ENCODE measurements around the gene TRIM15.

The TRIM15 gene

GRCh38 chr6:30212865-30213666, 49.7 kb downstream of the TRIM15 start, which contains the start of gene TRIM26 (continued):
- peak; percentile 65; the same call in 1 of the 2 replicates for TF ChIP-seq ZFP37 (tag by site-specific recombination; IDR thresholded peaks at IDR 0.05)
- TF ChIP-seq KLF1 (tag by site-specific recombination; IDR thresholded peaks at IDR 0.05) = peak; percentile 31; the same call in 1 of the 2 replicates
- no peak for TF ChIP-seq ZNF248 (tag by site-specific recombination; IDR thresholded peaks at IDR 0.05)
- TF ChIP-seq ZEB2 (tag by site-specific recombination; IDR thresholded peaks at IDR 0.05) = peak; percentile 96

GRCh38 chr6:30213667-30213956, 50.3 kb downstream of the TRIM15 start:
- Histone ChIP-seq H3K9me3 (ENCODE audit: control insufficient read depth, insufficient read depth, low read depth, low read length) (no peaks in the 10 kb centered on the region), H3K4me1 (ENCODE audit: control insufficient read depth, insufficient read depth, low read length) (peaks cover 27% of the 10 kb centered on the region), H3K4me3 (ENCODE audit: low read depth, low read length) (peak overlapping the region; percentile 45), H3K27ac (ENCODE audit: extremely low read depth, low read depth, low read length) (peak overlapping the region; percentile 88), H3K36me3 (ENCODE audit: control insufficient read depth in 2 of 2, insufficient read depth in 1 of 2, low read length in 2 of 2) (no peaks in the 10 kb centered on the region)
- ChIA-PET CTCF (interaction anchor here (0.7 to 2.5 kb wide), 5 partner anchors 43 to 404 kb away, joined by 3 to 11 read pairs (median 4); partner anchors contain the start of gene MRPS18B), POLR2A (interaction anchor here (0.7 to 2.5 kb wide), 20 partner anchors 9 to 465 kb away, joined by 3 to 24 read pairs (median 4); partner anchors contain the start of genes POLR1H, PPP1R11 and TRIM39)
- no peak for TF ChIP-seq SALL2 (tag by site-specific recombination; IDR thresholded peaks at IDR 0.05; ENCODE audit: borderline replicate concordance)
- TF ChIP-seq ZNF24 (tag by site-specific recombination; IDR thresholded peaks at IDR 0.05) = no peak
- TF ChIP-seq ZNF626 (tag by site-specific recombination; IDR thresholded peaks at IDR 0.05) = no peak
- TF ChIP-seq ZNF366 (tag by site-specific recombination; conservative IDR thresholded peaks at IDR 0.05) = no peak
- peak; percentile 70; the same call in 1 of the 2 replicates for TF ChIP-seq ZNF10 (tag by site-specific recombination; IDR thresholded peaks at IDR 0.05)
- TF ChIP-seq ZNF335 (tag by site-specific recombination; conservative IDR thresholded peaks at IDR 0.05) = peak; percentile 51; the same call in 1 of the 2 replicates
- no peak for TF ChIP-seq ZNF157 (tag by site-specific recombination; IDR thresholded peaks at IDR 0.05)
- TF ChIP-seq ZNF140 (tag by site-specific recombination; IDR thresholded peaks at IDR 0.05) = no peak
- no peak for TF ChIP-seq ZNF660 (tag by site-specific recombination; IDR thresholded peaks at IDR 0.05)
- no peak for TF ChIP-seq ZNF202 (tag by site-specific recombination; IDR thresholded peaks at IDR 0.05; ENCODE audit: borderline replicate concordance)
- no peak for TF ChIP-seq ZNF394 (tag by site-specific recombination; IDR thresholded peaks at IDR 0.05; ENCODE audit: borderline replicate concordance)
- no peak for TF ChIP-seq EGR2 (tag by site-specific recombination; IDR thresholded peaks at IDR 0.05; ENCODE audit: low read depth)
- 0 out of 2 replicates have a peak, but pooled peaks have one; percentile 16 for TF ChIP-seq ZSCAN30 (tag by site-specific recombination; IDR thresholded peaks at IDR 0.05)
- no peak for TF ChIP-seq OVOL3 (tag by site-specific recombination; IDR thresholded peaks at IDR 0.05)
- TF ChIP-seq ZNF132 (tag by site-specific recombination; IDR thresholded peaks at IDR 0.05; ENCODE audit: borderline replicate concordance) = no peak
- TF ChIP-seq, protein P1, sequence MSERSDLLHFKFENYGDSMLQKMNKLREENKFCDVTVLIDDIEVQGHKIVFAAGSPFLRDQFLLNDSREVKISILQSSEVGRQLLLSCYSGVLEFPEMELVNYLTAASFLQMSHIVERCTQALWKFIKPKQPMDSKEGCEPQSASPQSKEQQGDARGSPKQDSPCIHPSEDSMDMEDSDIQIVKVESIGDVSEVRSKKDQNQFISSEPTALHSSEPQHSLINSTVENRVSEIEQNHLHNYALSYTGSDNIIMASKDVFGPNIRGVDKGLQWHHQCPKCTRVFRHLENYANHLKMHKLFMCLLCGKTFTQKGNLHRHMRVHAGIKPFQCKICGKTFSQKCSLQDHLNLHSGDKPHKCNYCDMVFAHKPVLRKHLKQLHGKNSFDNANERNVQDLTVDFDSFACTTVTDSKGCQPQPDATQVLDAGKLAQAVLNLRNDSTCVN (tag by site-specific recombination; optimal IDR thresholded peaks at IDR 0.05) = peak; percentile 36
- TF ChIP-seq ZNF184 (tag by site-specific recombination; IDR thresholded peaks at IDR 0.05) = 0 out of 2 replicates have a peak, but pooled peaks have one; percentile 53
- no peak for TF ChIP-seq ZNF843 (tag by site-specific recombination; IDR thresholded peaks at IDR 0.05)
- TF ChIP-seq ZNF658 (tag by site-specific recombination; IDR thresholded peaks at IDR 0.05) = no peak
- peak; percentile 28; the same call in 1 of the 2 replicates for TF ChIP-seq ZNF513 (tag by site-specific recombination; IDR thresholded peaks at IDR 0.05)
- no peak for TF ChIP-seq ZNF707 (tag by site-specific recombination; IDR thresholded peaks at IDR 0.05)
- no peak for TF ChIP-seq GLI4 (tag by site-specific recombination; IDR thresholded peaks at IDR 0.05)
- no peak for TF ChIP-seq ZNF629 (tag by site-specific recombination; IDR thresholded peaks at IDR 0.05)
- TF ChIP-seq, protein P2, sequence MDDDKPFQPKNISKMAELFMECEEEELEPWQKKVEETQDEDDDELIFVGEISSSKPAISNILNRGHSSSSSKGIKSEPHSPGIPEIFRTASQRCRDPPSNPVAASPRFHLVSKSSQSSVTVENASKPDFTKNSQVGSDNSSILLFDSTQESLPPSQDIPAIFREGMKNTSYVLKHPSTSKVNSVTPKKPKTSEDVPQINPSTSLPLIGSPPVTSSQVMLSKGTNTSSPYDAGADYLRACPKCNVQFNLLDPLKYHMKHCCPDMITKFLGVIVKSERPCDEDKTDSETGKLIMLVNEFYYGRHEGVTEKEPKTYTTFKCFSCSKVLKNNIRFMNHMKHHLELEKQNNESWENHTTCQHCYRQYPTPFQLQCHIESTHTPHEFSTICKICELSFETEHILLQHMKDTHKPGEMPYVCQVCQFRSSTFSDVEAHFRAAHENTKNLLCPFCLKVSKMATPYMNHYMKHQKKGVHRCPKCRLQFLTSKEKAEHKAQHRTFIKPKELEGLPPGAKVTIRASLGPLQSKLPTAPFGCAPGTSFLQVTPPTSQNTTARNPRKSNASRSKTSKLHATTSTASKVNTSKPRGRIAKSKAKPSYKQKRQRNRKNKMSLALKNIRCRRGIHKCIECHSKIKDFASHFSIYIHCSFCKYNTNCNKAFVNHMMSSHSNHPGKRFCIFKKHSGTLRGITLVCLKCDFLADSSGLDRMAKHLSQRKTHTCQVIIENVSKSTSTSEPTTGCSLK (tag by site-specific recombination; IDR thresholded peaks at IDR 0.05) = no peak
- no peak for TF ChIP-seq ZNF501 (tag by site-specific recombination; IDR thresholded peaks at IDR 0.05)
- no peak for TF ChIP-seq ZNF670 (tag by site-specific recombination; IDR thresholded peaks at IDR 0.05; ENCODE audit: low read depth)
- TF ChIP-seq PATZ1 (tag by site-specific recombination; IDR thresholded peaks at IDR 0.05) = no peak

Measured in HEK293 (cell line).